ENCODE results near the gene NDUFB8.
A peak's percentile ranks its signal among the peaks of the same experiment; 100 is the strongest.

NDUFB8 gene

DNA sequence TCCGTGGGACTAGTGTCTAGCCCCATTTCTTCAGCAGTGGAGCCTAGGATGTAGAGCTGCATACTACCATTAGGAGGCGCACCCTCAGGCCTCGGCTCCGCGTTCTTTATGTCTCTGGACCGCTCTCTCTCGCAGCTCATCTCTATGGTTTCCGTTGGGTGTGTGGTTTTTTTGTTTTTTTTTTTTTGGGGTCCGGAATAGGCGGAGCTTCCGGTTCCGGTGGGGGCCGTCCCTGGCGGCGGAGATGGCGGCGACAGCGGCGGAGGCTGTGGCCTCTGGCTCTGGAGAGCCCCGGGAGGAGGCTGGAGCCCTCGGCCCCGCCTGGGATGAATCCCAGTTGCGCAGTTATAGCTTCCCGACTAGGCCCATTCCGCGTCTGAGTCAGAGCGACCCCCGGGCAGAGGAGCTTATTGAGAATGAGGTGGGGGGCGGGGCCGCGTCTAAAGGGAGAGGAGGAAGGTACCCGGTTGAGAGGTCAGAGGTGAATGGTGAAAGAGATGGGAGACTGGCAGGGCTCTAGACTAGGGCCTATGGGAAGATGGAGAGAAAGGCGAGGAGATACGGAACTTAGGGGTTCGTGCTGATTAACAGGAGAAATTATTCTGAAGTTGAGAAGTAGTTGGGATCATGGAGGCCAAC, 6.2 kb upstream of the NDUFB8 start, which contains the start of gene HIF1AN:
HIF1AN (plus strand) TSS at position 229 of the 639 bp plus-strand sequence; CDS start at position 245, 16 bp downstream.
- peak; percentile 99 for DNase-seq

DNA sequence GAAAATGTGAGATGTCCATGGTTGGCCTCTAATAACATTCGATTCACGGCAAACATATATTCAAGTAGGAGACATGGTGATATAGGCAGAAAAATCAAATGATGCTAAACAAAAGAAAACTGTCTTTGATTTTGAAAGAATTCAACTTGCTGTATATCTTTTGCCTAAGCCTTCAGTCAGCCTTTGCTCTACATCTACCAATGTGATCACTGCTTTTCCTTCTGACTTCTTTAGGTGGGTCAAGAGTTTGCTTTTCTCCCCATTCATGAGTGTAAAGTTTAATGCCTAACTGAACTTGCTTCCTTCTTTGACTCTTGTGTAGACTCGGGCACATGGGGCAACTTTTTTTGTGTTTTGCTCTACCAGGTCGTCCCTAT, 5.7 kb upstream of the NDUFB8 start:
- no peak for DNase-seq

DNA sequence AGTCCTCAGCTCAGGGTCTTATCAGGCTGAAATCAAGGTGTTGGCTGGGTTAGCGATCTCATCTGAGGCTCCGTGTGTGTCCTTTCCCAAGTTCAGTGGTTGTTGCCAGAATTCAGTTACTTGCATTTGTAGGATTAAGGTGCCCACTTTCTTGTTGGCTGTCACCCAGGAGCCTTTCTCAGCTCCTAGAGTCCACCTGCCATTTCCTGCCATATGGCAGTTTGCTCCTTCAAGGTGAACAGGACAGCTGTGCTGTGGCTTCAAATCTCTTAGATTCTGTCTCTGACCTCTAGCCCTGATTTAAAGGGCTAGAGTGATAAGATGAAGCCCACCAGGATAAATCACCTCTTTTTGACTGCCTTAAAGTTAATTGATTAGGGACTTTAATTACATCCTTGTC, 5.1 kb upstream of the NDUFB8 start:
- no peak for DNase-seq

DNA sequence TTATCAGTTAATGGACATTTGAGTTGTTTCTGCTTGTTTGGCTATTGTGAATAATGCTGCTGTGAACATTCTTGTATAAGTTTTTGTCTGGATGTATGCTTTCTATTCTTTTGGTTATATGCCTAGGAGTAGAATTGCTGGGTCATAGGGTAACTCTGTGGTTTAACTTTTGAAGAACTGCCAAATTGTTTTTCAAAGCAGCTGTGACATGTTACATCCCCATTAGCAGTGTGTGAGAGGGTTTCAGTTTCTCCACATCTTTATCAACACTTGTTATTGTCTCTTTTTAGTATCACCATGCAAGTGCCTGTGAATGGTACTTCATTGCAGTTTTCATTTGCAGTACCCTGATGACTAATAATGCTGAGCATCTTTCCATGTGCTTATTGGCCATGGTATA, 2.1 kb upstream of the NDUFB8 start:
- no peak for DNase-seq

DNA sequence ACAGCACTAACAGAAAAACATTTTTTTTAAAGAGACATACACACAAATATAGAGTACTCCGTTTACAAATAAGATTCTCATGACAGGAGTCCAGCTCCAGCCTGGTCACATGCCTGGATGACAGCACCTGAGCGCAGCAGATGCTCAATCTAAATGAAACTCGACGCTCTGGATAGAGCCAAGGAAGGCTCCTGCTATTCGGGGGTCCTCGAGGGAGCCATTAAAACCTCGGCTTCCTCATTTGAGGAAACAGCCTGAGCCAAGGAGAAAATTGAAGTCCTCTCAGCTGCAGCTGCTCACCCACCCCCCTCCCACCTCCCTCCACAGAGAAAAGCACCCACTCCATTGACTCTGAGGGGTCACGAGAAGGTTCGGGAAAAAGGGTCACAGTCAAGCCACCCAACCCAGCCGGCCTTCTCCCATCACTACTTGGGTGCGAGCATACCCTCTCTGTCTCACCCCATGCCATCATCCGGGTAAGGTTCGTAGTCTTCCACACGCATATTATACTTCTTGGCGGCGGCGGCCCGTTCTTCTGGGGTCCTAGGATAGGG, 673 bp downstream of the NDUFB8 start:
- DNase-seq, result peak; percentile 26 to 34

DNA sequence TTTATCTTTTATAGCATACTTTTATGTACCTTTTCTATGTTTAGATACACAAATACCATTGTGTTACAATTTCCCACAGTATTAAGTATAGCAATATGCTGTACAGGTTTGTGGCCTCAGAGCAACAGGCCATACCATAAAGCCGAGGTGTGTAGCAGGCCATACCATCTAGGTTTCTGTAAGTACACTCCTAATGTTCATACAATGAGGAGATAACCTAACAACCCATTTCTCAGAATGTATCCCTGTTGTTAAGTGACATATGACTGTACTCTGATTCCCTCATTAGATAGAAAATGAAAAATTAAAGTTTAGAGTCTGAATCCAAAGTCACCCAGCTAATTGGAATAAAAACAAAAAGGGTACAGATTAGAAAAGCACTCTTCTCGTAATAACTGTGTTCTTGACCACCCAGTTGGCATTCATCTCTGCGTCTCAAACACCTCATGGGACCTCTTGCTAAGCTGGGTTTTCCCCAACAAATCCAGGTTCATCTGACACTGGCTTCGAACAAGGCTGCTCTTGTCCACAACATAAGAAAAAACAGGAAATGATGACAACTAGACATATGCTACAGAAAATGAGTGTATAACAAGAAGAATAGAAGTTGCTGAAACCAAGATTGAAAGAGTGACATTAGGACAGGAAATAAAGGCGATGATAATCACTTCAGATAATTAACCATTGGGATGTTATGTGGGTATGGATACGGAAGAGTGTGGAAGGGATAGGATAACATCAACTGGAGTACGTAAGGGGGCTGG, 1.4 kb downstream of the NDUFB8 start:
- DNase-seq, result no peak

DNA sequence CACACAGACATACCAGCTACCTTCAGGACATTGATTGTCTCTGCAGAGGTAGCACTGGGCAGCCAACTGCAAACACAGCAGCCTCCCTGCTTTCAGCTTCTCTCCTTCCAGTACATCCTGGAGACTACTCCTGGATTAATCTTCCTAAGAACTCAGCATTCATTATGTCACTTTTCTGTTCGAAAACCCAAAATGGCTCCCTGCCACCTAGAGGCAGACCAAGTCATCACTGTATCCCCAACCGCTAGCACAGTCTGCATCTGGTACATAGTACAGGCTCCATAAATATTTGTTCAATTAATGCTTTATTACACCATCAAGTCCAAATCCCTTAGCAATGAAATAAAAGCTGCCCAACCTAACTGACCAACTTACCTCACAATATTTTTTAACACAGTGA, 5.0 kb downstream of the NDUFB8 start:
- peak; percentile 25 to 47 for DNase-seq

DNA sequence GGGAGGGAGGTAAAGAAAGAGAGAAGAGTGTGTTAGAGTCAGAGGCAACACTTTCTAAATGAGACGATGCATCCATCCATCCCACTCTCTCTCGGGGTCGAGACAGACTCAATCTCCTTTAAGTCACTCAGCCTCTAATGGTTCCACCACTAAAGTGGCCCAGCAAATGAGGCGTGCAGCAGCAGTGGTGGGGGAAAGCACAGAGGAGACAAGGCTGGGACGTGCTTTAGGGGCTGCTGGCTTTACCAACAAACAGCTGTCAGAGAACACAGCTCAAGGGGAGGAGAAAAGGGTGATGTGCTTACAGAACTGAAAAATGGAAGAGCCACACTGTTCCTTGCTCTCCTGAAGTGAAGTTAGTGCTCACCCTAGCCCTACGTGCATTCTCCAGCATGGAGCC, 5.5 kb downstream of the NDUFB8 start:
- no peak for DNase-seq

DNA sequence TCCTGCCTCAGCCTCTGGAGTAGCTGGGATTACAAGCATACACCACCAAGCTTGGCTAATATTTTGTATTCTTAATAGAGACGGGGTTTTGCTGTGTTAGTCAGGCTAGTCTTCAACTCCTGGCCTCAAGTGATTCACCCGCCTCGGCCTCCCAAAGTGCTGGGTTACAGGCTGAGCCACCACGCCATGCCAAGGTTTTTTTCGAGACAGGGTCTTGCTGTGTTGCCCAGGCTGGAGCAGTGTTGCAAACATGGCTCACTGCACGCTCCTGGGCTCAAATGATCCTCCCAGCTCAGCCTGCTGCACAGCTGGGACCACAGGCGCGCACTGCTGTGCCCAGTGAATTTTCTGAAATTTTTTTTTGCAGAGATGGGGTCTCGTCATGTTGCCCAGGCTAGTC, 6.7 kb downstream of the NDUFB8 start:
- DNase-seq, result no peak

DNA sequence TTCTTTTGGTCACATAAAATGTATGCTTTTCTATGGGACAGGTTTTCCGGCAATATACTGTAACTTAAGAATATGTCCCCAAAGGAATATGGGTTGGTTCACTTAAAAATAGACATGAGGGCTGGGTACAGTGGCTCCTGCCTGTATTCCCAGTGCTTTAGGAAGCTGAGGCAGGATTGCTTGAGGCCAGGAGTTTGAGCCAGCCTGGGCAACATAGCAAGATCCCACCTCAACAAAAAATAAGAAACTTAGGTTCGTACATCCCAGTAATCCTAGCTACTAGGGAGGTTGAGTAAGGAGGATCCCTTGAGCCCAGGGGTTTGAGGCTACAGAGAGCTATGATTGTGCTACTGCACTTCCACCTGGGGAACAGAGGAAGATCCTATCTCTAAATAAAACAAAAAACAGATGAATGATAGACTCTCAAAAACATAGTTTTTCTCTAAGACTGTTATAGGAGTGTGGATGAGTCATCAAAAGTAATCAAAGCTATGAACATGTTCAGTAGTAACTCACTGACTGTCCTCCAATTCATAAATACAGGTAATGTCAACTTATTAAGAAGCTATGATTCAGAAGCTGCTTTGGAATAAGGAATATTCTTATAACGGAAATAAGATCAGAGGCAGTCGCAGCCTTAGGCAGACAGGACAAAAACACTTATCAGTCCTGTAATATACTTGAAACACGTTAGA, 7.4 kb downstream of the NDUFB8 start:
- DNase-seq, result no peak

DNA sequence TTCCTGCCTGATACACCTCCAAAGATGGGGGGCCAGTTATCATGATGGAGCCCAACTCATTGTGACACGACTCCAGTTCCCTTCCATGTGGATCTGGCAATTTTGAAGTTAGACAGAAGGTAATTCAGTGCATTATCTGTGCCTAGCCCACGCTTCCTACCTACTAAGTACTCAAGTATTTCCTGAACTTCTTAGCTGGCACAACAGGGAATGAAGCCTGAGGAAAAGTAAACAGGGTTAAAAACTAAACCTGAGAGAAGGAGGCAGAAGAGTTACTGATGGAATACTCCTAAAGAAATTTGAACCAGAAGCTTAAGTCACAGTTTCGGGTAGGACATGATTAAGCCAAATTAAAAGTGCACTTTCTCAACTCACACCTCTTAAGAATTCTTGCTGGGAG, 8.9 kb downstream of the NDUFB8 start:
- DNase-seq, result no peak

DNA sequence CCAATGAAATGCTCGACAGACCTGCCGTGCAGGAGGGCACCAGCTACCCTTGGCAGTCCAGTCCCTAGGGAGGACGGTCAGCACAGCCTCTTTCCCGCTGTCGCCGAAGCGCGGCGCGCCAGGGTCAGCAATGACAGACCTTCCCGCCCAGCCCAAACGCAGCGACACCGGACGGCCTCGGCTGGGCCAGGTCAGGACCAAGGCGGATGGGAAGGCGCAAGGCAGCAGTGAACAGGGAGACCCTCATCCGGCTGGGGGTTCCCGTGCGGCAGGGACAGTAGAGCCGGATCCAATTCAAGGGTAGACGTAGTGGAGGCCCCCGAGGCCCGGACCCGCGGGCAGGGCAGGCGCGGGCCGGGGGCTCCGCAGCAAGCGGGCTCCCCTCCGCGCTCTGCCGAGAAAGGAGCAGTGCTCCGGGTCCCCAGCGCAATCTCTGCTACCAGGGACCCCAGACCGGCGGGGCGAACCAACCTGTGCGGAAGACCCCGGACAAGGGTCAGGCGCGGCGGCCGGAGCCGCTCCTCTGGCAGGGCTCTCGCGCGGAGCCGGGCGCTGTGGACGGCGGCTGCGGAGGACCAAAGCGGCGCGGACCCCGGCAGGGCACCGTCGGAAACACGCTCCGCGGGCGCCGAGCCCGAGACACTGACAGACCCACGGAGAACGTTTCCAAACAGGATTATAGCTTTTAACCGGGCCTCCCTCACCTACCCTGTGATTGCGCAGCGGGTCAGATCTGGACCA, 10.2 kb downstream of the NDUFB8 start, which contains the start of gene SEC31B:
SEC31B (minus strand) TSS at position 551 of the 741 bp plus-strand sequence. CDS start 2,909 bp downstream, outside the sequence.
- DNase-seq, result no peak

DNA sequence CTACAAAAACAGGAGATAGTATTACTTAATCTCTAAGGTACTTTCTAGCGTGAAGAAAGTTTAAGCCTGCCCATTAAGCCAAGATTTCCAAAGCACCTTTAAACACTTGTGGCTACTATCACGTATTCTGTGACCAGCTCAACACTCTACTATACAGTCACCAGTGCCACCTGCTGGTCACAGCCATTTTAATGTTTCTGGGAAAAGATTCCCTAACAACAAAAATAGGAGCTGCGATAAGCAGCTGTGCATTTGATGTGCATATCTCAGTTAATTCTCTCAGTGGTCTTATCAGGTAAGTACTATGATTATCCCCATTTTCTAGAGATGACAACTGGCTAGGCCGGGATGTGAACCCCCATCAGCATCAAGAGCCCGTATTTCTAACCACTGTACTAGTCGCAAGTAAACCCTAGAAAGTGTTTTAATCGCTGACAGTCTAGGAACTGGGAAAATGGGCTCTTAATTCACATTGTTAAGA, 10.9 kb downstream of the NDUFB8 start:
- DNase-seq, result peak; percentile 69 to 89

DNA sequence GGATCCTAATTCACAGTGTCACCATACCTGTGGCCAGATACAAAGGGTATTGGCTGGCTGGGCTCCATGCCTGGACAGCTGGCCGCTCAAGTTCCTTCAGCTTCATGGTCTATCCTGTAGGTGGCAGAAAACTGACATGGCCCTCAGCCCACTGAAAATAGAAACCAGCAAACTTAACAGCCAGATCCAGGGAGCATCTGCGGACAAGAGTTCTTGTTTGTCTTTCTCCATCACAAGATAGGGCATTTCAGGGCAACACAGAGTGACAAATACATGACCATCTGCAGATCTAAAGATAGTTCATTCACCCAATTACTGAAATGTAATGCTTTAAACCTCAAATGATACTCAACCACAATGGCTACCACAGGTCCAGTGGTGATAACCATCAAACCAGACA, 12.8 kb downstream of the NDUFB8 start:
- no peak for DNase-seq

DNA sequence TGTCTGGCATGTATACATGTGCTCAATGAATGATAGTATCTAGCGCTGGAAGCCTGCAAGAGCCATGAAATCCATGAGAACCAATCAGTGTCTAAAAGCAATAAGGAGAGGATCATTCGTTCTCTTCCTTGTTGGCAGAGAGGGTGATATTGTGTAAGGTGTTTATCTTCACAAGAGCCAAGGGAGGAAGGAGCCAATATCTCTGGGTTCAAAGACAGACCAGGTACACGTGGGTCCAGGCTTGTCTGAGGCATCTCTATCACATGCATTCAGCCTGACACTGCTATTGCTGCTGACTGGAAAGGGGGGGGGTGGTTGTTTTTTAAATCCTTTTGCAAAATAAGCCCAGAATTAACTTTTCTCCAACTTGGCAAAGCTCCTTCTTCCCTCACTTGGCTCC, 14.1 kb downstream of the NDUFB8 start:
- DNase-seq, result no peak

DNA sequence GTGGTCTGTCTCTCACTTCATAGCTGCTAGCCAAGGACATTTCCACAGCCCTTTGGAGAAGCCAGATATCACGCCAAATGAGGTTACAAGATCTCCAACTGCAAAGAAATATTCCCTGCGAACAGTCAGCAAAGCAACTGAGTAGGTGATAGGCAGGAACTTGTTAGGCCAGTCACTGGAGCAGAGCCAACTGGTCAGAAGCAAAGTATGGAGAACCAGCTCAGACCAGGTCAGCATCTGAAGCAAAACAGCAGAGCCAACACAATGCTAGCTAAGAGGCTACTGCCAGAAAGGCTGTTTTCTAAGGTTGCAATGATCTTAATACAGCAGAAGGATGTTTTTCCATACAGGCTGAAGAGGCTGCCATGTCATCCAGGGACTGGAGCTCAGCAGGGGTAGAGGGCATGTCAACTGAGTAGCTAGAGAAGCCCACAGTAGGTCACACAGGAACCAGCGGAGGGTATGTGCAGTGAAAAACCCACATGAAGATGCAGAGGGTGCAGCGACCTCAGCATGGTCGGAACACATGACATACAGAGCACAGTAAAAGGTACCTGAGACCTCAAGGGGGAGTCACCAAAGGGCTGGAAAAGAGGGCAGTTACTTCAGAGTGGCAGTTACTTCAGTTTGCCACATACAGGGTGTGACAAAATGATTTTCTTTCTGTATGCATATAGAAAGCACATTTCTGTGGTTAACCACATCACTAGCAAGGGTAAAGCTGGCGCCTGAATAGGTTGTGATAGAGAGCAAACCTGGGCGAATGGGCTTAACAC, 18.9 kb downstream of the NDUFB8 start:
- peak; percentile 57 to 75 for DNase-seq

DNA sequence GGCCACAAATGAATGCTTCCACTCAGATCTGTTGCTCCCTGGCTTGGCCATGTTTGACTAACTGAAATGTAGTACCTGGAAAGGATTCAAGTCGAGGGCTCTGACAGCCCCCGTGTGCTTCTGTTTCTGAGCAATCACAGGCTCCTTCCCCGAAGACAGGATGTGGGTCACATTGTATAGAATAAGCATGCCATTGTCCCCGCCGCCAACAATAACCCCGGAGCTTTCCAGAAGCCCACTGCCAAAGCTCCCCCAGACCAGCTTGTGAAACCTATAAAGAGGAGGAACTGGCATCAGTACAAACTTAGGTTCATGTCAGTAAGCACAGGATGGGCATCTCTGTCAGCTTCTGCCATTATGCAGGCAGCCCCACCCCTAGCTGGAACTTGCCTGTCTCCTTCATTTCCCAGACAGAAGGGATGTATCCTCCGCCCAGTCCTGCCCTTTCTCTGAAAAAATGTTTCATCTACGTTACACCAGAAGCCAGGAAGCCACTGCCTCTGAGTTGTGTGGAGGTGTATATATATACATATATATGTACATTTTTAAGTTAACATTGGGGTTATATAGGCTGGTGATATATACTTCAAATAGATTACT, 20.3 kb downstream of the NDUFB8 start:
- no peak for DNase-seq

DNA sequence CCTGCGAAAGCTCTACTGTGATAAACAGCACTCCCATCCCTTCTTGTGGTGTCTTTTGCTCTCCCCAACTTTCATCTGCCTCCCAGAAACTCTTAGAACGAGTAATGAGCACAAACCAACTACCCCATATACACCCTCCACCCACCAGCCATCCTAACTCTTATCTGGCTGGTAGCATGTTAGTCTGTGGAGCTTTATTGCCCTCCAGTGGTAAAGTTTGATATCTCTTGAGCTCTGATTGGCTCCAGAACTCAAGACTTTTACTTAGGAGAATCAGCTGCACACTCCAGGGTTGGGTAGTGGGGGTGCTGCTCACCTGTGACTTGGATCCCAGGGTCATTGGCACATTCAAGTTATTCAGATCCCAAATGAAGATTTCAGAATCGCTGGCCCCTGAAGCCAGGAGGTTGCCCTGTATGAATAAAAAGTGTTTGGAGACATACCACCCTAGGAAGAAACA, 20.9 kb downstream of the NDUFB8 start:
- DNase-seq, result peak; percentile 78 to 88

DNA sequence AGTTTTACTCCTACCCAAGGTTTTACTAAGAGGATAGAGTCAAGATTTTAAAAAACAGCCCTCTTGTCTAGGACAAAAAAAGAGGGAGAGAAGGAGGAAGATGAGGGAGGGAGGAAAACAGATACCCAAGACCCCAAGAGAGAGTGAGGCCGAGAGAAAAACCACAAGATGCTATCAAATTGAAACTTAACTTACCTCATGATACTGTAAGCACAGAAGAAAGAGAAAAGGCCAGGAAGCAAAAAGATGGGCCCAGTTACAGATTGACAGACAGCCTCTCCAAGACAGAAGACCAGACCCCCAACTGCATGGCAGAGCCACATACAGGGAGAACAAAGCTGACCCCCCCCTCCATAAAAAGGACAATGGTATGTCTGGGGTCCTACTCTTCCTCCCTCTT, 21.4 kb downstream of the NDUFB8 start:
- no peak for DNase-seq

DNA sequence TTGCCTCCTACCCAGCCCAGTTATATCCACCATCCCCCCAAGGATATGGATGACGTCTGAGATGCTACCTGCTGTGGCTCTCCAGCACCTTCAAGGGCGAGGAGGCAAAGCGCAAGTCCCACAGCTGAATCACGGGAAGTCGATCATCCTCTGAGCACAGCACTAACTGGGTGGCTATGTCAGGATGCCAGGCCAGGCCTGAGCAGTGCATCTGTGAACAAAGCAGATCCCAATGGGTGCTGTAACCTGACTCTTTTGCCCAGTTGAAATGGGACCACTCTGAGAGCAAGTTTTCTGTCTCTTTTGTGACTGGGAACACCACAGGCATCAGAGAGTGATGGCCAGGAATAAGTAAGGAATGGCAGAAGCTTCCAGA, 22.3 kb downstream of the NDUFB8 start:
- DNase-seq, result no peak

DNA sequence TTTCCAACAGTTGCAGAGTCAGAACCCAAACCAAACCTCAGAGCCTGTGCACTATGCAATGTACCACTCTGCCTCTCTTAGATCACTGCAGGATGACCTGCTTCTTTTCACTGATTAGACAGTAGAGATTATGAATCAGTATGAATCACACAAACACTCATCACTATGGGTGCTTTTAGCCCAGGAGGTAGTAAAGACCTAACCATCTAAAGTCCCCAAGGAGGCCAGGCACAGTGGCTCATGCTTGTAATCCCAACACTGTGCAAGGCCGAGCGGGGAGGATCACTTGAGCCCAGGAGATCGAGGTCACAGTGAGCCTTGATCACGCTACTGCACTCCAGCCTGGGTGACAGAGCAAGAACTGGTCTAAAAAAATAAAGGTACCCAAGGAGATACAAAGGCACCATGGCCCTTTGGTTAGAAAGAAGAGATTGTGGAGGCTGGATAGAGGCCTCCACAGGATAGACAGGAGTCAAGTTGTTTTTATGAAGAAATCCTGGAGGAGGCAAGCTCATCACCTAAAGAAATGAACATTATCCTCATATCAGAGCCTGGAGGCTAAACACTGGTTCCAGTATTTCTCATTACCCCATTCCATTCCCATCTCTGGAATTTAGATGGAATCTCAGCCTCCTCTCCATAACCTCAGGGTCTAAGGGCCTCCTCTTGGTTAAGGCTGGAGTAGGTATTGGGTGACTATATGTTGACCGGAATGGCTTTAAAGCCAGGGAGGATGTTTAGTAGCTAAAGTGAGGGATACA, 22.9 kb downstream of the NDUFB8 start:
- DNase-seq, result no peak

Measured in Kasumi-1 (cell line).